Stimulated activated CD8-positive, alpha-beta memory T cell treated with anti-CD3 and anti-CD28 coated beads, Interleukin-2, amount 100 ng/mL, for 48 hours (primary cell): ENCODE results near the gene SHROOM3.

Source experiments
- DNase-seq, 2 donors: peaks; one replicate each; pipeline ENCODE4 v3.0.0-alpha.2; 2020; ENCODE audit warnings: low read depth in 2 of 2

SHROOM3 gene

DNA sequence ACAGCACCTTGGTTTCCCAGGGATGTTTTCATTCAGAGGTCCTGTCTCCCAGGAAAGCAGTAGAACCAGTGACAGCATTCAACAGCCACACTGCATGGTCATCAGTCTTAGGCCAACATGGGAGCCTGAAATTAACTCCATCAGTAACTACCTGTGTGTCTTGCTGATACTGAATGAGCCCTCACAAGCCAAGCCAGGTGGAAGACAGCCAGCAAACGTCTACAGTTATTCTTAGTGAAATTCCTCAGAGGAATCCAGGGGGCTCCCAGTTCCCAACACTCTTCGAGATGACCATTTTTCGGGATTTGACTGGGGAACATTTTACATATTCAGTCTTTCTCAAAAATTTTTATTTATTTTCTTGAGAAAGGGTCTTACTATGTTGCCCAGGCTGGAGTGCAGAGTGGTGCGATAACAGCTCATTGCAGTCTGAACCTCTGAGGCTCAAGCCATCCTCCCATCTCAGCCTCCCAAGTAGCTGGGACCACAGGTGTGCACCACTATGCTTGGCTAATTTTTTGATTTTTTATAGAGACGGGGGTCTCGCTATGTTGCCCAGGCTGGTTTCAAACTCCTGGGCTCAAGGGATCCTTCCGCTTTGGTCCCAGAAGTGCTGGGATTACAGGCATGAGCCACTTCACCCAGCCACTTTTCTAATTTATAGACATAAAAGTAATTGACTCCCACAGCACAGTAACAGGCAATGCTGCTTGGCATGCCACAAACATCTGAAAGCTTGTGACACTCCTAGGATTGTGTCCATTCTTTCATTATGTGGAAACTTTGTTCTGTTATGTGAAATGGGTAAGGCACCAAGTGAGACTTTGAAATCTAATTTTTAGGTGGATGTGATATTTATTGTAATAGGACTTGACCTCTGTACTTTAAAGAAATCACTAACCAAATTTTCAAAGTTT lies 346.0 kb downstream of the SHROOM3 start:
- DNase-seq: no peak

- DNase-seq: no peak
These were observed 346.9 kb downstream of the SHROOM3 start for GRCh38 chr4:76781698-76782595.

DNA sequence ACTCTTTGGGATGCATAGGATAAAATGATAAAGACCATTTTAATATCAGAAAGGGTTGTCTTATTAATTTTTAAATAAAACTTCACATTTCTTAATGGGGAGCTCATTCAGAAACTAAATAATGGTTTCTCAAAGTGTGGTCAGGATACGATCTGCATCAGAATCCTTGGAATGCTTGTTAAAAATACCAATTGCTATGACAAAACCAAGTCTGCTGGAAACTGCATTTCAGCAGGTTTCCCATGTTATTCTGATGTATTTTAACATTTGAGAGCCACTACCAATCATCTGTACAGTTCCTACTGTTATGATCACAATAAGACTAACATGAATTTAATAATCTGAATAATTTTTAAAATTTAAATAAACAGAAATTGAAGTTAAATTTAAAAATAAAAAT lies 347.8 kb downstream of the SHROOM3 start:
- DNase-seq: no peak

- DNase-seq: no peak
These were observed 348.8 kb downstream of the SHROOM3 start for GRCh38 chr4:76783836-76784235.

- no peak for DNase-seq
These were observed 349.2 kb downstream of the SHROOM3 start for GRCh38 chr4:76784237-76784636.

DNA sequence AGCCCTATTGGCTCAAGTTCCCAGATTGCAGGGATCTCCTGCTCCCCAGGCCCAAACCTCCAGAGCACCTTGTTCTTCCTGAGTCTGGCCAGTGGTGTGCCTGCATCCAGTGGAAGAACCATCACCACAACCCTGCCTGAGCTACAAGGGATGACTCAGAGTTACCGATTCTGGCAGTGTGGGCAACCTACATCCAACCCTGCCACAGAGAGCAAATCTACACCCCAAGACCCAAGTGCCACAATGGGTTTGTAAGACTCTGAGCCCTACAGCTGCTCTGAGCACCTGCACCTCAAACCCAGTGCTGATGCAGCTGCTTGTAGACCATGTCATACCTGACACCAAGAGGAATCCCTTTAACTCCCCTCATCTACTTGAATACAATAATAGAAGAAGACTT lies 352.9 kb downstream of the SHROOM3 start:
- no peak for DNase-seq

DNA sequence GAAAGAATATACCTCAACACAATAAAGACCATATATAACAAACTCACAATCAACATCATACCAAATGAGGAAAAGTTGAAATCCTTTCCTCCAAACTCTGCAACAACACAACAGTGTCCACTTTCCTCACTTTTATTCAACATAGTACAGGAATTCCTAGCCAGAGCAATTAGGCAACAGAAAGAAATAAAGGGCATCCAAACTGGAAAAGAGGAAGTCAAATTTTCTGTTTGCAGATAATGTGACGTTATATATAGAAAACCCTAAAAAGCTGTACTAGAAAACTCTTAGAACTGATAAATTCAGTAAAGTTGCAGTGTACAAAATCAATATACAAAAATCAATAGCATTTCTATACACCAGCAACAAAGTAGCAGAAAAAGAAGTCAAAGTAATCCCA lies 355.3 kb downstream of the SHROOM3 start:
- DNase-seq: no peak

DNA sequence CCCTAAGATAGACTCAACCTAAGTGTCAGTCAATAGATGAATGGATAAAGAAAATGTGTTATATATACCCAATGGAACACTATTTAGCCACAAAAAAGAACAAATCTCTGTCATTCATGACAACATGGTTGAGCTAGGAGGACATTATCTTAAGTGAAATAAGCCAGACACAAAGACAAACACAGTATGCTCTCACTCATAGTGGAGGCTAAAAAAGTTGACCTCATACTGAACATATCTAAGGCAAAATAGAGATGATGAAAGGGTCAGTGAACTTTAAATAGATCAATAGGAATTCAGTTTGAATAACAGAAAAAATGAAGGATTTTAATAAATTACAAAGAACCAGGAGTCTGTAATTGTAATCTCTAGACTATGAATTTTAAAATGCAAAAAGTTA lies 356.4 kb downstream of the SHROOM3 start:
- no peak for DNase-seq

GRCh38 chr4:76792418-76792817 lies 357.4 kb downstream of the SHROOM3 start:
- no peak for DNase-seq

DNA sequence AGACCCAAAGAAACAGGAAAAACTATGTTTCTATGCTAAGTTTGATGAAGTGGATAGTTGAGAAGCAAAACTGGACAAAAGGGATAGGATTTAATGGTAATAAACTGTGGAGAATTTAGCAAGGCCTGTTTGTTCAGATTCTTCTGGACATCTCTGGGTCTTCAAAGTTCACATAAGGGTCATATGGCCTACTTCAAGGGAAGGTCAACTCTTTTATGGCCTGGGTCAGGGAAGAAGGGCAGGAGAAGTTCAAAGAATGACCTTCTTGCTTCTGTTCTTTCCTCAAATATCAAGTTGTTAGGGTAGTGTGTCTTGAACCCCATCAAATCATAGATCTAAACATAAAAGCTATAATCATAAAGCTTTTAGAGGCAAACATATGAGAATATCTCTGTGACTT lies 360.2 kb downstream of the SHROOM3 start:
- DNase-seq: no peak

- DNase-seq: no peak
These were observed 364.1 kb downstream of the SHROOM3 start for GRCh38 chr4:76799140-76799539.

DNA sequence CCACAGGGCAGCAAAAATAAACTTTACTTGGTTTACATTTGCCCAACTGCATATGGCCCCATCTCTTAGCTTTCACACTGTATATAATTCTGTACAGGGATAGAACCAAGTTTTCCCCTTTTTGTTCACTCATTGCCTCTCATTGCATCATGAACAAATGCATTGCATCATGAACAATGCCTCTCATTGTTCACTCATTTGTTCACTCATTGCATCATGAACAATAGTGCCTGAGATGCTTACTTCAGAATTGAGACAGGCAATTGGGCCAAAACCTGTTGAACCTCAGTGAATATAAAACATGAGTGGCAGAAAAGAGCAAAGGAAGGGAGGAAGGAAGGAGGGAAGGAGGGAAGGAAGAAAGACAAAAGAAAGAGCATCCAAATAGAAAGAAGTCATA lies 364.7 kb downstream of the SHROOM3 start:
- no peak for DNase-seq

- no peak for DNase-seq
These were observed 365.9 kb downstream of the SHROOM3 start for GRCh38 chr4:76800902-76801301.

DNA sequence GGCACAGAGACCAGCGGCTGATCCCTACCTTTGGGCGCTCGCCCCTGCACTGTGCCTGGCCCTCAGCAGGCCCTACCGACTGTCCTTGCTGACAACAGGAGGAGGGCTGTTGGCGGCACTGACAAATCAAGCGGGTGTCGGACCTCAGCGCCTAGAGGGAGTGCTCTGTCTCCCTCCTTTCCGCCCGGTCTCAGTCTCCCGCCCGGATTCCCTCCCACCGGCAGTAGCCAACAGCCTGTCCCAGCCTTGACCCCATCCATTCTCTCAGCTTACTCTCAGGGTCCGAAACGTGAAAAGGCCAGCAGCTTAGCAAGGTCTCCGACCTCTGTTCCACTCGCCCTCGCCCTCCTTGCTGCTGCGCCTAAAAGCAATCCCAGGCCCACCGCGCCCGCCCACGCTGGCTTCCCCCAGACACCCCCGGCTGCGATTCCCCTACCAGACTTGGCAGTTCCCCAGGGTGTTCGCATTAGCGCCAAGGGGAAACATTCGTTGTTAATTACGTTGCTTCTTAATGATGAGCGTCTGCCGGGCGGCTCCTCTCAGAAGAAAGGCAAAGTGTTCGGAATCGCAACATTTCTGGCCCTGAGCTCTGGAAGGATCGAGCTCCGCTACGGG lies 366.7 kb downstream of the SHROOM3 start:
- no peak for DNase-seq

DNA sequence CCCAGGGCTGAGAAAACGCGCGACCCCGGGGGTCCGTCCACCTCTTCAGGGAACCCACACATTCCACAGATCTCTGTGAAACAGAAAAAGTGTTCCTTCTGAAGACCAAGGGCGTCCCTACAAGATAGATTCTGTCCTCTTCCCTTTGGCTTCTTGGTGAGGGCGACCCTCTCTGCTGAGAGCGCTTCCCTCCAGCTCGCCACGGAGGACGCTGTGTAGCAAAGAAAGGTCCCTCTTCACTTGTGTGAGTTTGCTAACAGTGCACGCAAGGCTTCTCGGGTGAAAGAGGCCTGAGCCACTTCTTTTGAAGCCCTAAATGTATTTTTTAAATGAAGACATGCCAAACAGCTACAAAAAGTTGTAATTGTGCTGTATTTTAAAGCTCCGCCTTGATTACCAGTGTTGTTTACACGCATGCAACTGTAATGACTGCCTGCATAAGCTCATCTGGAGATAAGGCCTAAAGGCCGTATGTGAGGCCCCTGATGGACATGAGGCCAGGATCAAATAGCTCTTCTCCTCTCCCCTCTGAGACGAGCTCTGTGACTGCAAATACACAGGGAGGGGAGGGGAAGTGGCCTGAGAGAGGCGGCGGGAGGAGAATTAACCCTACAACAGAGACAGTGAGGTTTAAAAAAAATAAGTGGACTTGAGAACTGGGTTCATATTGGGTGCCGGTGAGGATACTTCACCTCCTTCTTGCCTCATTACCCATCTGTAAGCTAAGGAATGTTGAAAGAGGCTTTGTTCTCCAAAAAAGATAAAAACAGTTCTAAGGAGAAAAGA lies 367.4 kb downstream of the SHROOM3 start:
- no peak for DNase-seq

DNA sequence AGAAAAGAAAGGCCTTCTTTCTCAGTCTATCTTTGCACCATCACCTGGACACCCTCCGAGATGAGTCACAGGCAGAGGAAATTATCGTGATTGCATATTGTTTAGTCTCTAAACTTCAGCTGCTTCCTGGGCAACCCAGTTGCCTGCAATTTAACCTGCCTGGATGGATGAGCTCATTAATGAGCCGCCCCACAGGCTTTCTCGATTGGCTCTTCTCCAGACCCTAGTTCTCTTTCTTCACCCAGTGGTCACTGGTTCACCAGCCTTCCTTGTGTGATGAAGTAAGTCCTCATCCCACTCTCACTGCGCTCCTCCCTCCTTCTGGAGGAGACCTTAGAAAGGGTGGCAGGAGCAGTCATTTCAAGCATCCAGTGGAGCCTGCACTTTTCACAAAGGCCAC lies 368.5 kb downstream of the SHROOM3 start:
- DNase-seq: no peak

GRCh38 chr4:76804096-76804495 lies 369.1 kb downstream of the SHROOM3 start:
- no peak for DNase-seq

GRCh38 chr4:76806346-76806745 lies 371.3 kb downstream of the SHROOM3 start:
- no peak for DNase-seq

DNA sequence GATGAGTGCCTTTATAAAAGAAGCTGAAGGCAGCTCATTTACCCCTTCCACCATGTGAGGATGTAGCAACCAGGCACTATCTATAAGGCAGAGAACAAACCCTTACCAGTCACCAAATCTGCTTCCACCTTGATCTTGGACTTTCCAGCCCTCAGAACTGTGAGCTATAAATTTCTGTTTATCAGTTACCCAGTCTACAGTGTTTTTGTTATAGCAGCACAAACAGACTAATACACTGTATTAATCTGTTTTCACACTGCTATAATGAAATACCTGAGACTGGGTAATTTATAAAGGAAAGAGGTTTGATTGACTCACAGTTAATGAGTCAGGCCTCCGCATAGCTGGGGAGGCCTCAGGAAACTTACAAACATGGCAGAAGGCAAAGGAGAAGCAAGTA lies 371.7 kb downstream of the SHROOM3 start:
- no peak for DNase-seq

- no peak for DNase-seq
These were observed 374.7 kb downstream of the SHROOM3 start for GRCh38 chr4:76809594-76810305.
